Rectal smooth muscle tissue (tissue), 1 donor: Measurements from ENCODE around the gene GDPGP1.
"Not testable (repeated sequence)": the region's sequence is repeated elsewhere in the genome, so short reads cannot be mapped to it uniquely, and the experiment has no call there.

Experiments
- H3K27ac ChIP-seq: one replicate; pipeline ENCODE4 v1.7.0; 2013; ENCODE audit warnings: low read depth, low read length, inconsistent platforms
- H3K27me3 ChIP-seq: one replicate; pipeline ENCODE4 v1.7.0; 2013; ENCODE audit warnings: low read length; ENCODE audit not compliant: control insufficient read depth, insufficient read depth
- H3K36me3 ChIP-seq: one replicate; pipeline ENCODE4 v1.7.0; 2013; ENCODE audit warnings: low read length; ENCODE audit not compliant: control insufficient read depth, insufficient read depth
- H3K4me1 ChIP-seq: one replicate; pipeline ENCODE4 v1.7.0; 2013; ENCODE audit warnings: low read length; ENCODE audit not compliant: control insufficient read depth, insufficient read depth
- H3K4me3 ChIP-seq: one replicate; pipeline ENCODE4 v1.7.0; 2013; ENCODE audit warnings: low read length
- H3K9ac ChIP-seq: one replicate; pipeline ENCODE4 v1.7.0; 2013; ENCODE audit warnings: low read length

GDPGP1 gene, protein sequence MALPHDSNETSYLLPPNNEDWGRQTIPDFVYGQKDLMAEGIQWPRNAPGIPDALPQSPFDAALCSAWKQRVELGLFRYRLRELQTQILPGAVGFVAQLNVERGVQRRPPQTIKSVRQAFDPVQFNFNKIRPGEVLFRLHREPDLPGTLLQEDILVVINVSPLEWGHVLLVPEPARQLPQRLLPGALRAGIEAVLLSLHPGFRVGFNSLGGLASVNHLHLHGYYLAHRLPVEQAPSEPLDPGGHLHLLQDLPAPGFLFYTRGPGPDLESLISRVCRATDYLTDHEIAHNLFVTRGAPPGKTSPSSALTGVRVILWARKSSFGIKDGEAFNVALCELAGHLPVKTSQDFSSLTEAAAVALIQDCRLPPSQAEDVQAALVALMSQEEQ

DNA sequence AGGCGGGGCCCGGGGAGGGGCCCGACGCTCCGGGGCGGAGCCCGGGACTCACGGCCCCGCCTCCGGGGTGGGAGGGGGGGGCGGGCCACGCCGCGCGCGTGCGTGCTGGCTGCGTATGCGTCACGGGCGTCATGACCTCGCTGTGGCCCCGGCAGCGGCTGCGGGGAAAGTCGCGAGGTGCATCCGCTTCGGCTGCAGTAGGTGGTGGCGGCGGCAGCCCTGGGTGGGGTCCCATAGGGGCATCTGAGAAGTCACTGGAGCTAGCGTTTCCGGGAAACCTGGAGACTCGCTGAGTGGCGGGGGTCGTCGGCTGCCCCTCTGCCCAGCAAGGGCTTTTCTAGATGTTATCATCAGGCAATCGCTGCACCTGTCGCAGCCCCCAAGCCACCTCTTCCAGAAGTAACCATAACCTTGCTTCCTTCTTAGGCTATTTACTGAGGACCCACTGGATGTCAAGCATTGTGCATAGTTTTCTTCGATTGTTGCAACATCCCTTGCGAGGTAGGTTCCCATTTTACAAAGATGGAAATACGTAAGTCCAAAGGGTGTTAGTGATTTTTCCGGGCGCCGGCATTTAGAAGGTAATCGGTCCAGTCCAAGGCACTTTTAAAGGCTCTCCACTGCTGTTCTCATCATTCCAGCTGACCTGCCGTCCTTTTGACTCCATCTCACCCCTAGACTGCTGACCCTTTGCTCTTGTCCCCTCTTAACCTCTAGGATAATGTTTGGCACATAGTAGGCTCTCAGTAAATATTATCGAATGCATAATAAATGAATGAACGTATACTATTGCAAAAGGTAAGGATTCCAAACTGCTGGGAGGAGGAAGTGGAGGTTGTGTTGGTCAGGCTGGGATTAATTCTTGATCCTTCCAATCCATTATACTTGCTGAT, at the start of gene GDPGP1:
Gene GDPGP1, plus strand, starts transcription at position 114 of the 893 bp plus-strand sequence. CDS start 6,700 bp downstream, outside the sequence.
- Histone ChIP-seq H3K36me3 (peaks cover 13% of the 10 kb centered on the region), H3K27me3 (no peaks in the 10 kb centered on the region), H3K4me3 (peak within 1 kb of the TSS; percentile 79), H3K4me1 (peaks cover 8% of the 10 kb centered on the region), H3K27ac (peak within 1 kb of the TSS; percentile 88), H3K9ac (peak within 1 kb of the TSS; percentile 80)

DNA sequence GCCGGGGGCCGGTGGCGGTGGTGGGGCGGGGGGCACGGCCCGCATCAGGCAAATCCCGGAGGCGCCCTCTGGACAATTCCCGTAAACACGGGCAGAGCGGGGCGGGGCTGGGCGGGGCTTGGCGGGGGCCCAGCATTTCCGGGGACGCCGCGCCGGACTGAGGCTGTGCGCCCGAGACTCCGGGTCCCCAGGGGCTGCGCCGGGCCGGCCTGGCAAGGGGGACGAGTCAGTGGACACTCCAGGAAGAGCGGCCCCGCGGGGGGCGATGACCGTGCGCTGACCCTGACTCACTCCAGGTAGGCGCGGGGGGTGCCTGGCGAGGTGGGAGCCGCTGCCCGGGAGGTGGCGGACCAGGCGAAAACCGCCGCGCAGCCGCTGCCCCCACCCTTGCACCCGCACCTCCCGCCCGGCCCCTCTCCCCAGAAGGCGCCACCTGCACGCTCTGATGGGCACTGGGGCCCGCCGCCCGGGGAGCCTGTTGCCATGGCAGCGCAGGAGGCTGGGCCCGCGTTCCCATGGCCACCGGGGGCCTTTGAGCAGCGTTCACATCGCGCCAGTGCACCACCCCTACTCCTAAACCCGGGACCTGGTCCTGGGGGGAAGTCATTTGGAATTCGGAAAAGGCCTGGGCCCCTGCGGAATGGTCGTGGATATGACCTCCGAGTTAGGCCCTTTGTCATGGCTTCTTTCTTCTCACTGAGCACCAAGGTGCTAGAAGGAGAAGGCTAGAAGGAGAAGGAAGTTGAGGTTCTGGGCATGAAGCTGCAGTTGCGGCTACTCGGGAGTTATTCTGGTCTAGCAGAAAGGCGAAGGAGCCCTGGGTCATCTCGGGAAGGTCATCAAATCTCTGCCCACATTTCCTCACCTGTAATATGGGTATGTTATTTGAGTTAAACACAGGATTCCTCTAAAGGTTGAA, 49.0 kb upstream of the GDPGP1 start:
- peak overlapping the region; percentile 87 for H3K4me3 ChIP-seq
- H3K27me3 ChIP-seq = no peaks in the 10 kb centered on the region
- H3K27ac ChIP-seq = peak overlapping the region; percentile 100
- peaks cover 16% of the 10 kb centered on the region for H3K4me1 ChIP-seq
- no peaks in the 10 kb centered on the region for H3K36me3 ChIP-seq
- H3K9ac ChIP-seq = peak overlapping the region; percentile 16

DNA sequence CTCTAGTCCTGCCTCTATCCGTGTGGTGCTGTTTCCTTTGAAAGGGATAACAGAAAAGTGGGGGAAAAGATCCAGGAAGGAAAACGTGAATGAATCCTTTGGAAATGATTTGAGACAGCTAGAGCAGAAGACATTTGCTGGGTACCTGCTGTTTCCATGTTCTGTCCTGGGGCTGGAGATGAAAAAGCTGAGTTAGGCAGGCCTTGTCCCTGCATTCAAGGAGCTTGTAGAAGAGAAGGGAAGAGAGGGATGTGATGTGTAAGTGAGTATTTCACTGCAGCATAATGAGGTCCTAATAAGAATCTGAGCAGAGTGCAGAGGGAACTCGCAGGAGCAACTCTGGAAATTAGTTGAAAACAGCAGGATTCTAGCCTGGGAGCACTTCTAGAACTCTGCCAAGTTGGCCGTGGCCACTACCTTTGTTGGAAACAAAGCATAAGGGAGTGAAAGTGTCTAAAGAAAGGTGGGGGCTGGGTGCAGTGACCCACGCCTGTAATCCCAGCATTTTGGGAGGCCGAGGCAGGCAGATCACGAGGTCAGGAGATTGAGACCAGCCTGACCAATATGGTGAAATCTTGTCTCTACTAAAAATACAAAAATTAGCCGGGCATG, 46.6 kb upstream of the GDPGP1 start:
- H3K27me3 ChIP-seq = no peaks in the 10 kb centered on the region
- peaks cover 31% of the 10 kb centered on the region for H3K4me1 ChIP-seq
- H3K4me3 ChIP-seq = peak overlapping the region; percentile 18
- H3K9ac ChIP-seq = no peak overlapping the region
- no peaks in the 10 kb centered on the region for H3K36me3 ChIP-seq
- H3K27ac ChIP-seq = peak overlapping the region; percentile 64

DNA sequence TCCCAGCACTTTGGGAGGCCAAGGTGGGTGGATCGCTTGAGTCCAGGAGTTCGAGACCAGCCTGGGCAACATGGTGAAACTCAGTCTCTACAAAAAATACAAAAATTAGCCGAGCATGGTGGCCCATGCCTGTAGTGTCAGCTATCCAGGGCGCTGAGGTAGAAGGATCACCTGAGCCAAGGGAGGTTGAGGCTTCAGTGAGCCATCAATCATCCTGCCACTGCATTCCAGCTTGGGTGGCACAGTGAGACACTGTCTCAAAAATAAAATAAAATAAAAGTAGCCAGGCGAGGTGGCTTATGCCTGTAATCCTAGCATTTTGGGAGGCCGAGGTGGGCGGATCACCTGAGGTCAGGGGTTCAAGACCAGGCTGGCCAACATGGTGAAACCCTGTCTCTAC, 45.9 kb upstream of the GDPGP1 start:
- not testable (repeated sequence) for H3K9ac ChIP-seq, H3K36me3 ChIP-seq, H3K27me3 ChIP-seq, H3K27ac ChIP-seq, H3K4me3 ChIP-seq
- H3K4me1 ChIP-seq = peaks cover 37% of the 10 kb centered on the region

DNA sequence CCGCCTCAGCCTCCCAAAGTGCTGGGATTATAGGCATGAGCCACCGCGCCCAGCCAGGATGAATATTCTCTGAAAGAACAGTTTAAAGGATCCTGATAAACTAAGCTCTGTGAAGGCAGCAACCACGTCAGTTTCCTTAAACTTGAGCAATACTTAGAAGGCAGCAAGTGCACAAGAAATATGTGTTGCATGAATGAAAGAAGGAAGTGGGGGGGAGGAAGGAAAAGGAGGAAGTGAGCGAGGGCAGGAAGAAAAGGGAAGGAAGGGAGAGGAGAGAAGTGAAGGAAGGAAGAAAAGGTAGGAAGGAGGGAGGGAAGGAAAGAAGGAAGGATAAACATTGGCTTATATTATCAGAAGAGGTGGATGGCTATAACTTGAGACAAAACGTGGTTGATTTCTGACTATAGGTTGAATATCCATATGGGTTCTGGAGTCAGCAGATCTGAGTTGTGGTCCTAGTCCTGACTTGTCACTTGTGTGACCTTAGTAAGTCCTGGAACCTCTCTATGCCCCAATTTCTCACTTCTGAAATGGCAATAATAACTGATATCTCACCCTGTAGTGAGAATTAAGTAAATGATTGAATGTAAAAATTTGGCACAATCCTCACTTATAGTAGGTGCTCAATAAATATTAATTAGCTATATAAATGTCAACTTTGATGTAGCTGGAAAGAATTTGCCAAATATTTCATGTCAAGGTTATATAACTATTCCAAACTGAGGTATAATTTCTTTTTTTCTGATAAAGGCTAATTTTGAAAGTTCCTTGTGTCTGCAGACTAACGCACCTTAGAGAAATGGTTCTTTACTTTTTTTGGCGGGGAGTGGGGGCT, 44.9 kb upstream of the GDPGP1 start:
- Histone ChIP-seq H3K4me3 (no peak overlapping the region), H3K27ac (peak overlapping the region; percentile 19), H3K4me1 (peaks cover 38% of the 10 kb centered on the region), H3K9ac (no peak overlapping the region), H3K27me3 (no peaks in the 10 kb centered on the region), H3K36me3 (no peaks in the 10 kb centered on the region)

DNA sequence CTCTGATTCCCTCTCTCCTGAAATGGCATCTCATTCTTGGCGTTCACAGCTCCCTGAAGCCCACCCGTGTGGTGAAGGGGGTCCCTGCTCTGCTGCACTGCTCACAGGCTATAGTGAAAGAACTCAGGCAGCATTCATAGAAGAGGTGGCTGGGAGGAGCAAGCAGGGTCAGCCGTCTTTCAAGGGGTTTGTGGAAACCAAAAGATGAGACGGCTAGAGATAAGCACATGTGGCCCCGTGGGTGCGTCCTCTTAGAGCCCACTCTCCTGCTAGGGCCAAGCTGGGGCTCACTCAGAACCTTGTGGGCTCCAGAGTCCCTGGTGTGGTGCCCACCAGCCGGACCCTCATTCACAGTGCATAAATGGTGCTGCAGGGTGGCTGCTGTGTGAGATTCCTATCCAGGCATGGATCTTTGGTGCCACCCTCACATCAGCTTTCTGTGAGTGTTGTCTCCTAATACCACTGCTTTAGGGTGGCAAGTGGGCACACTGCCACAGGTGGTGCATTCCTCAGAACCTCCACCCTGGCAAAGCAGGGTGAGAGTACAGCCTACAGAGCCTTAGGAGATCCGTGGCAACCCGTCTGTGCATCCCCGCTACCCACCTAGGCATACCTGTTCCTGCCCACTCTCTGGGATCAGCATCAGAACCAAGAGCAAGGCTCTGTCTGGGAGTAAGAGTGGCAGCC, 44.1 kb upstream of the GDPGP1 start:
- H3K4me3 ChIP-seq = no peak overlapping the region
- peak overlapping the region; percentile 19 for H3K27ac ChIP-seq
- peak overlapping the region; percentile 41 for H3K9ac ChIP-seq
- no peaks in the 10 kb centered on the region for H3K36me3 ChIP-seq
- H3K27me3 ChIP-seq = no peaks in the 10 kb centered on the region
- H3K4me1 ChIP-seq = peaks cover 36% of the 10 kb centered on the region

DNA sequence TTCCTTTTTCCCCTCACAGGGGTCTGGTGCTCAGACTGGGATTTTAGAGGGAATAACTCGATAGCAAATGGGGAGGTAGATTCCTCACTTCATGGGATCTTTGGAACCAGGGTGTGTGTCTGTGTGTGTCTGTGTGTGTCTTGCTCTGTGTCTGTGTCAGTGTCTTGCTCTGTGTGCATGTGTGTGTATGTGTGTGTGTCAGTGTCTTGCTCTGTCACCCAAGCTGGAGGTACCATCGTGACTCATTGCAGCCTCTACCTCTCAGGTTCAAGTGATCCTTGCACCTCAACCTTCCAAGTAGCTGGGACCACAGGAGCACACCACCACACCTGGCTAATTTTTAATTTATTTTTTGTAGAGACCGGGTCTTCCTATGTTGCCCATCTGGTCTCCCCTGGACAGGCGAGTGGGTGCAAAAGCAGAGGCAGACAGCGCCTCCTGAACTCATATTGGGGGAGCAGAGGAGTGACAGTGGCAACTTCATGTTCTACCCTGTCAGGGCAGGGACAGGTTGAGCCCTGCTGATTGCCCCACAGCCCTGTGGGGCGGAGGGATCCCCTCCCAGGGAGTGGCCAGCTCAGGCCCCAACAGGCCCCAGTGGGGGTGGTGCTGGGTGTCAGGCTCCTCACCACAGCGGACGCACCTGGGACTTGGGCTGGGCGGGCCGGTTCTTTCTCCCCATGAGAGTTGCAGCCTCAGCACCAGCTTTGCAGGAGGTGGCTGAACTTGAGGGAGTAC, 43.2 kb upstream of the GDPGP1 start:
- peaks cover 2% of the 10 kb centered on the region for H3K36me3 ChIP-seq
- H3K4me1 ChIP-seq = peaks cover 32% of the 10 kb centered on the region
- H3K27me3 ChIP-seq = no peaks in the 10 kb centered on the region
- H3K27ac ChIP-seq = peak overlapping the region; percentile 94
- peak overlapping the region; percentile 5 for H3K4me3 ChIP-seq
- H3K9ac ChIP-seq = no peak overlapping the region

DNA sequence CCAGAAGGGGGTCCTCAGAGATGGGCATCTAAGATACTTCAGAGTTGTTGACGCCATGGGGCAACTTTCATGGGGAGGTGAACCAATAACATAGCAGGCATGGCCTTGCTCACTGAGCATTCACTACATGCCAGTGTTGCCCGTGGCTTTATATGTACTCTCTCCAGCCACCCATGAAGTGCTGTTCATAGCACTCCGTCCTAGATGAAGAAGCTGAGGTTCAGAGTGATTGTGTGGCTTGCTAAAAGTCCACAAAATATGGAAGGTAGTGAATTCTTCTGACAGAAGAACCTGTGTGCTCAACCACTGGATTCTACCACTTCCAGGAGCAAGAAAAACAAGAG, 42.7 kb upstream of the GDPGP1 start:
- no peak overlapping the region for H3K9ac ChIP-seq
- H3K4me1 ChIP-seq = peaks cover 32% of the 10 kb centered on the region

DNA sequence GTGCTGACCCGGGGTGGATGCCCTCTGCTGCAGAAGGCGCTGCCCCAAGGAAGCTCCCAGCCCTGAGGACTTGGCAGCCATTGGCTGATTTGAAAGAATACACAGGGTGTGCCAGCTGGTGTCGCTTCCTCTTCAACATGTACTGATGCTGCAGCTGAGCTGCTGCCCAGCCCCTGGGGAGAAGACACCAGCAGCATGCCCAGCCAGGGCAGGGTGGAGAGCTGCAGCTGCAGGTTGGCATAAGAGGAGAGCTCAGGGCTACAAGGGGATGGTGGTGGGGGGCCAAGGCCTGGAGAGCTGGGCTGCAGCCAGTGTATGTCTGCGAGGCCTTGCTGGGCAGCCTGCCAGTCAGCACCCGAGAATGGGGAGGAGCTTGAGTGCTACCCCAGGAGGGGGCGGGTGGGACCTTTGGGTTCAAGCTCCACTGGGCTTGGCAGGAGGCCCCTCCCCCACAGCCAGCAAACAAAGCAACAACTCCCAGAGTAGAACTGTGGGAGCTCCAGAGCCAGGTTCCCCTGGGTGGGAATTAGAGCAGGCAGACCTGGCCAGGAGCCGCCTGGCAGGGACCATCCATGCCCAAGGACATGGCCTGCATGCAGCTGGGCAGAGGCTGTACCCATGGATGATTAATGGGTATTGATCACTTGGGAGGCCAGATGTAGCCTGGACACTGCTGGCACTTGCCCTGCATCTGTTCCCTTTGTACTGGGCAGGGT, 42.1 kb upstream of the GDPGP1 start:
- Histone ChIP-seq H3K36me3 (peaks cover 2% of the 10 kb centered on the region), H3K27ac (peak overlapping the region; percentile 94), H3K27me3 (no peaks in the 10 kb centered on the region), H3K4me3 (peak overlapping the region; percentile 5), H3K4me1 (peaks cover 32% of the 10 kb centered on the region), H3K9ac (no peak overlapping the region)

More for the DNA sequence above, 42.7 kb upstream of the GDPGP1 start:
- H3K4me3 ChIP-seq = peak overlapping the region; percentile 5
- peak overlapping the region; percentile 94 for H3K27ac ChIP-seq
- peaks cover 2% of the 10 kb centered on the region for H3K36me3 ChIP-seq
- no peaks in the 10 kb centered on the region for H3K27me3 ChIP-seq
